Large intestine (tissue), 3 donors: ENCODE measurements around the gene PRKN. TPM values are rescaled to one million over a fixed set of nuclear protein-coding genes. Genes with fewer than 3 reads are reported as not detected.

Source experiments
- DNase-seq, 2 donors: peaks; one replicate each; pipeline versions ENCODE4 v3.0.0 to v3.0.0-alpha.2; 2013
- H3K27ac ChIP-seq: one replicate; pipeline ENCODE4 v1.5.1; 2013; ENCODE audit warnings: low read length
- H3K27me3 ChIP-seq: 2 replicates; pipeline ENCODE4 v1.6.1; 2013; ENCODE audit warnings: low read length; ENCODE audit not compliant: control insufficient read depth, insufficient read depth
- H3K36me3 ChIP-seq: 2 replicates; pipeline ENCODE4 v1.6.1; 2013; ENCODE audit warnings: low read length; ENCODE audit not compliant: control insufficient read depth, insufficient read depth
- H3K4me1 ChIP-seq: one replicate; pipeline ENCODE4 v1.6.1; 2013; ENCODE audit warnings: low read length; ENCODE audit not compliant: control insufficient read depth, insufficient read depth
- H3K4me3 ChIP-seq: one replicate; pipeline ENCODE4 v1.5.1; 2013; ENCODE audit warnings: low read length
- H3K9me3 ChIP-seq: one replicate; pipeline ENCODE4 v1.6.1; 2013; ENCODE audit warnings: mild to moderate bottlenecking, low read depth, low read length, moderate library complexity; ENCODE audit not compliant: control insufficient read depth
- WGBS: methylation state at CpG from one replicate; pipeline ENCODE4 v1.1.5; 2013; ENCODE audit warnings: low lambda C conversion rate; ENCODE audit not compliant: insufficient coverage; 5-methylcytosine and 5-hydroxymethylcytosine counted together
- polyA plus RNA-seq: library from polyadenylated mRNA; unstranded; fragments of 120-200 nt; gene quantifications from one replicate; pipeline ENCODE4 v1.2.1, GENCODE V29; 2013

The PRKN gene
- polyA plus RNA-seq, 1 donor = 2.5 TPM

- no peak for DNase-seq
- Histone ChIP-seq H3K27ac (no peak overlapping the region), H3K4me3 (no peak overlapping the region), H3K27me3 (no peaks in the 10 kb centered on the region), H3K4me1 (no peaks in the 10 kb centered on the region), H3K36me3 (no peaks in the 10 kb centered on the region), H3K9me3 (peaks cover 8% of the 10 kb centered on the region)
- no CpG with 5 or more reads among the region's 17 CpGs for WGBS
These were observed 1312.2 kb downstream of the PRKN start for GRCh38 chr6:161415302-161415855.

- no peak for DNase-seq
- no peak overlapping the region for H3K4me3 ChIP-seq
- WGBS = no CpG with 5 or more reads among the region's 9 CpGs
- no peaks in the 10 kb centered on the region for H3K27me3 ChIP-seq
- no peaks in the 10 kb centered on the region for H3K36me3 ChIP-seq
- no peak overlapping the region for H3K27ac ChIP-seq
- H3K9me3 ChIP-seq = peaks cover 8% of the 10 kb centered on the region
- no peaks in the 10 kb centered on the region for H3K4me1 ChIP-seq
These were observed 1312.9 kb downstream of the PRKN start for GRCh38 chr6:161414707-161415106.

- Histone ChIP-seq H3K36me3 (no peaks in the 10 kb centered on the region), H3K9me3 (peaks cover 8% of the 10 kb centered on the region), H3K27ac (no peak overlapping the region), H3K4me3 (no peak overlapping the region), H3K27me3 (no peaks in the 10 kb centered on the region), H3K4me1 (no peaks in the 10 kb centered on the region)
- DNase-seq = no peak
- WGBS = 60% methylated on average over 1 of the region's 11 CpGs
These were observed 1313.4 kb downstream of the PRKN start for GRCh38 chr6:161414180-161414579.

- DNase-seq = no peak
- no CpG with 5 or more reads among the region's 9 CpGs for WGBS
- Histone ChIP-seq H3K36me3 (no peaks in the 10 kb centered on the region), H3K4me3 (no peak overlapping the region), H3K9me3 (peaks cover 8% of the 10 kb centered on the region), H3K4me1 (no peaks in the 10 kb centered on the region), H3K27ac (no peak overlapping the region), H3K27me3 (no peaks in the 10 kb centered on the region)
These were observed 1314.2 kb downstream of the PRKN start for GRCh38 chr6:161413355-161413771.

GRCh38 chr6:161412795-161413194 lies 1314.8 kb downstream of the PRKN start:
- Histone ChIP-seq H3K4me3 (no peak overlapping the region), H3K27me3 (no peaks in the 10 kb centered on the region), H3K27ac (no peak overlapping the region), H3K4me1 (no peaks in the 10 kb centered on the region), H3K9me3 (peaks cover 8% of the 10 kb centered on the region), H3K36me3 (no peaks in the 10 kb centered on the region)
- DNase-seq = no peak
- WGBS = no CpG with 5 or more reads among the region's 5 CpGs

GRCh38 chr6:161411265-161411944 lies 1316.2 kb downstream of the PRKN start:
- WGBS = 100% methylated on average over 1 of the region's 4 CpGs
- Histone ChIP-seq H3K4me1 (no peaks in the 10 kb centered on the region), H3K27me3 (no peaks in the 10 kb centered on the region), H3K9me3 (peaks cover 8% of the 10 kb centered on the region), H3K27ac (no peak overlapping the region), H3K4me3 (no peak overlapping the region), H3K36me3 (no peaks in the 10 kb centered on the region)
- no peak for DNase-seq

GRCh38 chr6:161410736-161411135 lies 1316.8 kb downstream of the PRKN start:
- H3K4me3 ChIP-seq = no peak overlapping the region
- H3K27ac ChIP-seq = no peak overlapping the region
- no peak for DNase-seq
- H3K4me1 ChIP-seq = no peaks in the 10 kb centered on the region
- no peaks in the 10 kb centered on the region for H3K36me3 ChIP-seq
- peaks cover 8% of the 10 kb centered on the region for H3K9me3 ChIP-seq
- WGBS = no CpG with 5 or more reads among the region's 6 CpGs
- H3K27me3 ChIP-seq = no peaks in the 10 kb centered on the region

- no peak overlapping the region for H3K27ac ChIP-seq
- no peaks in the 10 kb centered on the region for H3K4me1 ChIP-seq
- H3K36me3 ChIP-seq = no peaks in the 10 kb centered on the region
- H3K4me3 ChIP-seq = no peak overlapping the region
- WGBS = no CpG with 5 or more reads among the region's 6 CpGs
- H3K27me3 ChIP-seq = no peaks in the 10 kb centered on the region
- H3K9me3 ChIP-seq = peaks cover 8% of the 10 kb centered on the region
- no peak for DNase-seq
These were observed 1317.5 kb downstream of the PRKN start for GRCh38 chr6:161410076-161410475.

GRCh38 chr6:161409353-161409752 lies 1318.2 kb downstream of the PRKN start:
- DNase-seq = no peak
- H3K4me3 ChIP-seq = no peak overlapping the region
- H3K4me1 ChIP-seq = no peaks in the 10 kb centered on the region
- no peaks in the 10 kb centered on the region for H3K27me3 ChIP-seq
- H3K9me3 ChIP-seq = peaks cover 8% of the 10 kb centered on the region
- 100% methylated on average over 2 of the region's 7 CpGs for WGBS
- H3K36me3 ChIP-seq = no peaks in the 10 kb centered on the region
- no peak overlapping the region for H3K27ac ChIP-seq

- H3K4me3 ChIP-seq = no peak overlapping the region
- 93% methylated on average over 3 of the region's 8 CpGs for WGBS
- peaks cover 8% of the 10 kb centered on the region for H3K9me3 ChIP-seq
- H3K27me3 ChIP-seq = no peaks in the 10 kb centered on the region
- no peaks in the 10 kb centered on the region for H3K36me3 ChIP-seq
- H3K4me1 ChIP-seq = no peaks in the 10 kb centered on the region
- no peak overlapping the region for H3K27ac ChIP-seq
- DNase-seq = no peak
These were observed 1319.5 kb downstream of the PRKN start for GRCh38 chr6:161408041-161408440.

GRCh38 chr6:161407581-161407980 lies 1320.0 kb downstream of the PRKN start:
- no peaks in the 10 kb centered on the region for H3K27me3 ChIP-seq
- H3K4me3 ChIP-seq = no peak overlapping the region
- no peaks in the 10 kb centered on the region for H3K36me3 ChIP-seq
- WGBS = no CpG with 5 or more reads among the region's 4 CpGs
- peaks cover 8% of the 10 kb centered on the region for H3K9me3 ChIP-seq
- no peak for DNase-seq
- H3K4me1 ChIP-seq = no peaks in the 10 kb centered on the region
- no peak overlapping the region for H3K27ac ChIP-seq
